Inflammatory macrophage treated with lipopolysaccharide for 4 hours (primary cell): ENCODE results near the gene OAS2.

ENCODE experiments used
- DNase-seq: peaks from one replicate; pipeline ENCODE4 v3.0.0-alpha.2; 2020

OAS2 gene

GRCh38 chr12:113060336-113060960, 82.1 kb downstream of the OAS2 start:
- DNase-seq, result no peak

DNA sequence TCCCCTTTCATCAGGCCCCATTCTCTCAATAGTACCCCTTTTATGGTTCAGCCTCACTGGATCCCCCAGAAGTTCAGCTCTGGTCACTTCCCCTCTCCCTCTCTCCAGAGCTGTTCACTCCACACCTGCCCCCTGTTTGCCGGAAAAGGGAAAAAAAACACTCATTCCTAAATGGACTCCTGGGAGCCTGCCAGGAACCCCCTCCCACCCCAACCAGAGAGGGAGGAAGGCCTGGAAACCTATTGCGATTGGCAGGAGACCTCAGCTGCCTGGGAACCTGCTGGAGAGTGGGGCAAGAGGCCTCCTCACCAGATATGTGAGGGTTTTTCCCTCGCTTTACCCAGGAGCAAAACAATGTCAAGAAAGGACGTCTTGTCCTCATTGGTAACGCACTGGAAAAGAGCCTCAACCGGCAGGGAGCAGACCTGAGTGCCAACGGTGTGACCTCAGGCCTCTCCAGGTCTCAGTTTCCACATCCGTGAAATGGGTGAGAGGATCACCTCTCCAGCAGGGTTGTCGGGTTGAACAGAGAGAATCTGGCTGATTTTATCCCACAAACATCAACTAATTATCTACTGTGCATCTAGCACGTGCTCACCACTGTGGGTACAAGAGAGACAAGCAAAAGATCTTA, 82.9 kb downstream of the OAS2 start:
- DNase-seq, result no peak
